SK-N-SH (cell line): ENCODE results near the gene RIN2. TPM values are rescaled to one million over a fixed set of nuclear protein-coding genes. Genes with fewer than 3 reads are reported as not detected.

Source experiments
- CTCF ChIA-PET: fragments of 300-600, 350-600 bp; formaldehyde crosslinking; extraction: SDS; loops from one replicate; lab custom pipeline; 2021; lab: Yijun Ruan, JAX
- POLR2A ChIA-PET: fragments of 350-600 bp; sonication (Branson Sonifier 250); formaldehyde crosslinking; extraction: SDS; loops from one replicate; lab custom pipeline; 2020; ENCODE audit warnings: antibody characterized with exemption, inconsistent platforms; lab: Yijun Ruan, JAX
- DNase-seq: peaks from one replicate; pipeline ENCODE4 v3.0.0; 2012
- H2AFZ ChIP-seq: fragments of 200-600 bp; sonication (generic); 2 replicates; pipeline ENCODE4 v1.8.1; 2016; ENCODE audit warnings: antibody characterized with exemption, mild to moderate bottlenecking, low read depth
- H3F3A ChIP-seq: fragments of 200-600 bp; sonication (generic); replicated peaks from 2 replicates; pipeline ENCODE3; 2016; ENCODE audit warnings: antibody characterized with exemption, mild to moderate bottlenecking; ENCODE audit not compliant: insufficient read depth
- H3K27ac ChIP-seq, 2 experiments: fragments of 200-500 bp in 1 of 2; fragments of 200-600 bp in 1 of 2; sonication (Bioruptor generic) in 1 of 2; sonication (generic), shearing (Covaris generic) in 1 of 2; 2 replicates each; pipeline versions ENCODE4 v1.5.1 to v1.6.1; 2014 to 2016; ENCODE audit warnings: low read depth in 2 of 2, inconsistent platforms in 1 of 2, low read length in 1 of 2, mild to moderate bottlenecking in 1 of 2, mixed read lengths in 1 of 2
- H3K27me3 ChIP-seq: fragments of 200-600 bp; sonication (generic), shearing (Covaris generic); 2 replicates; pipeline ENCODE4 v1.6.1; 2016; ENCODE audit warnings: mixed run types; ENCODE audit not compliant: insufficient read depth
- H3K36me3 ChIP-seq, 2 experiments: fragments of 200-500 bp in 1 of 2; fragments of 200-600 bp in 1 of 2; sonication (Bioruptor generic) in 1 of 2; sonication (generic) in 1 of 2; replicated peaks in 1 of 2; 2 replicates each; pipeline versions ENCODE3 to v1.5.1; 2014 to 2016; ENCODE audit warnings: low read length in 1 of 2, mild to moderate bottlenecking in 1 of 2; ENCODE audit not compliant: insufficient read depth in 2 of 2, control insufficient read depth in 1 of 2
- H3K4me1 ChIP-seq, 2 experiments: fragments of 200-500 bp in 1 of 2; fragments of 200-600 bp in 1 of 2; sonication (Bioruptor generic) in 1 of 2; sonication (generic), shearing (Covaris generic) in 1 of 2; 2 replicates each; pipeline versions ENCODE4 v1.5.1 to v1.6.1; 2014 to 2016; ENCODE audit warnings: low read depth in 1 of 2, low read length in 1 of 2, mixed run types in 1 of 2; ENCODE audit not compliant: insufficient read depth in 2 of 2, control insufficient read depth in 1 of 2
- H3K4me2 ChIP-seq: fragments of 200-600 bp; sonication (generic), shearing (Covaris generic); 2 replicates; pipeline ENCODE4 v1.6.1; 2017; ENCODE audit warnings: mixed run types
- H3K4me3 ChIP-seq, 2 experiments: fragments of 200-500 bp in 1 of 2; fragments of 200-600 bp in 1 of 2; sonication (Bioruptor generic) in 1 of 2; sonication (generic), shearing (Covaris generic) in 1 of 2; 2 replicates each; pipeline versions ENCODE4 v1.5.1 to v1.8.1; 2014 to 2016; ENCODE audit warnings: low read depth in 2 of 2, inconsistent platforms in 1 of 2, low read length in 1 of 2, mild to moderate bottlenecking in 1 of 2, mixed read lengths in 1 of 2, moderate library complexity in 1 of 2
- H3K79me2 ChIP-seq: fragments of 200-600 bp; sonication (generic); 2 replicates; pipeline ENCODE4 v1.8.1; 2017; ENCODE audit warnings: mild to moderate bottlenecking; ENCODE audit not compliant: insufficient read depth
- H3K9ac ChIP-seq: fragments of 200-600 bp; sonication (generic); 2 replicates; pipeline ENCODE4 v1.6.1; 2017; ENCODE audit warnings: mixed run types
- H3K9me2 ChIP-seq: fragments of 200-600 bp; sonication (generic); 2 replicates; pipeline ENCODE4 v1.6.1; 2017; ENCODE audit warnings: mixed run types
- H3K9me3 ChIP-seq: fragments of 200-600 bp; sonication (generic); 2 replicates; pipeline ENCODE4 v1.6.1; 2017; ENCODE audit warnings: mixed run types, mild to moderate bottlenecking, moderate library complexity
- H4K20me1 ChIP-seq: fragments of 200-600 bp; sonication (generic); 2 replicates; pipeline ENCODE4 v1.6.1; 2017; ENCODE audit warnings: mild to moderate bottlenecking, mixed run types; ENCODE audit not compliant: insufficient read depth
- CHD2 ChIP-seq: fragments of 150-350 bp; IDR thresholded peaks from 2 replicates; pipeline ENCODE4 v1.6.1; 2018; ENCODE audit warnings: low read length; ENCODE audit not compliant: partially characterized antibody
- CTCF ChIP-seq: fragments of 200-600 bp; sonication (generic); IDR thresholded peaks from 2 replicates; pipeline ENCODE4 v1.6.1; 2017; ENCODE audit warnings: antibody characterized with exemption, mild to moderate bottlenecking, moderate library complexity
- ELF1 ChIP-seq: IDR thresholded peaks from 2 replicates; pipeline ENCODE4 v1.4.0; 2012
- EZH2phosphoT487 ChIP-seq: fragments of 200-600 bp; sonication (generic); IDR thresholded peaks from 2 replicates; pipeline ENCODE4 v1.6.1; 2017; ENCODE audit warnings: low read depth, mixed run types, mild to moderate bottlenecking, antibody characterized with exemption, moderate library complexity, borderline replicate concordance
- FOXM1 ChIP-seq: IDR thresholded peaks from 2 replicates; pipeline ENCODE4 v1.4.0; 2012; ENCODE audit warnings: low read depth, mild to moderate bottlenecking
- GABPA ChIP-seq: IDR thresholded peaks from 2 replicates; pipeline ENCODE4 v1.4.0; 2012; ENCODE audit warnings: low read depth, mild to moderate bottlenecking
- GATA2 ChIP-seq: sonication (generic); formaldehyde crosslinking; IDR thresholded peaks from 2 replicates; pipeline ENCODE4 v1.5.0; 2020; ENCODE audit warnings: mild to moderate bottlenecking, missing genetic modification reagents
- IRF3 ChIP-seq: fragments of 150-350 bp; IDR thresholded peaks from 2 replicates; pipeline ENCODE4 v1.6.1; 2016; ENCODE audit warnings: mild to moderate bottlenecking, low read depth, low read length
- MAX ChIP-seq: IDR thresholded peaks from 2 replicates; pipeline ENCODE4 v1.4.0; 2012; ENCODE audit warnings: low read depth
- MEF2A ChIP-seq: IDR thresholded peaks from 2 replicates; pipeline ENCODE4 v1.4.0; 2012; ENCODE audit warnings: low read depth, borderline replicate concordance
- NRF1 ChIP-seq: IDR thresholded peaks from 2 replicates; pipeline ENCODE4 v1.6.1; 2012; ENCODE audit warnings: low read depth, mild to moderate bottlenecking, low read length
- PBX3 ChIP-seq: IDR thresholded peaks from 2 replicates; pipeline ENCODE4; 2012
- POLR2AphosphoS5 ChIP-seq: IDR thresholded peaks from 2 replicates; pipeline ENCODE4 v1.6.1; 2012; ENCODE audit warnings: low read depth, low read length
- RAD21 ChIP-seq: IDR thresholded peaks from 2 replicates; pipeline ENCODE4 v1.6.1; 2012; ENCODE audit warnings: mild to moderate bottlenecking, low read length
- RCOR1 ChIP-seq: fragments of 150-350 bp; IDR thresholded peaks from 2 replicates; pipeline ENCODE4 v1.6.1; 2017; ENCODE audit warnings: antibody characterized with exemption, low read length
- REST ChIP-seq: IDR thresholded peaks from 2 replicates; pipeline ENCODE4 v1.6.1; 2012; ENCODE audit warnings: mild to moderate bottlenecking, low read depth, low read length, moderate library complexity
- SIN3A ChIP-seq: IDR thresholded peaks from 2 replicates; pipeline ENCODE4 v1.6.1; 2012; ENCODE audit warnings: low read depth, mild to moderate bottlenecking, low read length, moderate library complexity, borderline replicate concordance
- SMC3 ChIP-seq: IDR thresholded peaks from 2 replicates; pipeline ENCODE4 v1.6.1; 2012; ENCODE audit warnings: low read depth, low read length, improper control_type of control experiment
- USF1 ChIP-seq: IDR thresholded peaks from 2 replicates; pipeline ENCODE4 v1.4.0; 2012; ENCODE audit warnings: low read depth, borderline replicate concordance
- WGBS: methylation state at CpG from one replicate; pipeline ENCODE4 v1.1.6; 2017; ENCODE audit warnings: low lambda C conversion rate; 5-methylcytosine and 5-hydroxymethylcytosine counted together
- polyA plus RNA-seq, 3 experiments: library from polyadenylated mRNA; depleted of rRNA; stranded (reverse); fragments of >200 nt; gene quantifications; 2 replicates each; pipeline ENCODE4 v1.2.3, GENCODE V29; 2012

RIN2 gene
- polyA plus RNA-seq (2012; rRNA removed): 6.3 and 6.8 TPM in 2 replicates
- polyA plus RNA-seq (2012; cell fraction: cytosol; rRNA removed): 4.6 and 6.0 TPM in 2 replicates
- 8.6 and 11.2 TPM in 2 replicates for polyA plus RNA-seq (2012; cell fraction: nucleus; rRNA removed)

GRCh38 chr20:19758133-19758500, at the start of gene RIN2:
Gene RIN2 (plus strand): TSS chr20:19758258. CDS start chr20:19889602, 131,344 bp downstream.
- H3K79me2 ChIP-seq: peaks cover 9% of the 10 kb centered on the region; the same call in 1 of the 2 replicates
- no peaks in the 10 kb centered on the region for H3F3A ChIP-seq
- peak; percentile 82 for DNase-seq

More at GRCh38 chr20:19758133-19758500, at the start of gene RIN2:
- H3K4me2 ChIP-seq: peak within 1 kb of the TSS; percentile 99
- H3K27ac ChIP-seq: peak within 1 kb of the TSS; percentile 82 to 84
- H3K27me3 ChIP-seq: no peaks in the 10 kb centered on the region
- H4K20me1 ChIP-seq: no peaks in the 10 kb centered on the region
- TF ChIP-seq MEF2A (no peak), EZH2phosphoT487 (no peak), SIN3A (no peak), POLR2AphosphoS5 (no peak), IRF3 (no peak), RCOR1 (no peak), USF1 (no peak), PBX3 (no peak), SMC3 (no peak), REST (no peak), RAD21 (no peak), ELF1 (no peak), FOXM1 (no peak), GATA2 (CRISPR knock-in tag) (no peak), NRF1 (no peak), GABPA (no peak), CTCF (no peak), MAX (no peak), CHD2 (no peak)
- TF ChIP-seq, all 33 proteins: peak for 0
- WGBS: 2% methylated on average over 23 of the region's 25 CpGs
- ChIA-PET POLR2A (interaction anchor here (1.0 kb wide), 1 partner anchor 21 kb away, joined by 3 read pairs; no protein-coding TSS in a partner anchor), CTCF (interaction anchor here (0.6 kb wide), 1 partner anchor 12 kb away, joined by 3 read pairs; no protein-coding TSS in a partner anchor)
- H3K36me3 ChIP-seq: peaks cover 0 to 2% of the 10 kb centered on the region in 2 experiments
- H3K9ac ChIP-seq: peak within 1 kb of the TSS; percentile 92
- H3K9me3 ChIP-seq: no peaks in the 10 kb centered on the region
- H3K4me1 ChIP-seq: peaks cover 9 to 17% of the 10 kb centered on the region in 2 experiments
- H3K4me3 ChIP-seq: peak within 1 kb of the TSS; percentile 84 to 91
- no peaks in the 10 kb centered on the region for H3K9me2 ChIP-seq
- peak within 1 kb of the TSS; percentile 96 for H2AFZ ChIP-seq
